Amniotic epithelial cell (primary cell): ENCODE results near the gene MOB3A.
A peak's percentile ranks its signal among the peaks of the same experiment; 100 is the strongest.

Source experiments
- DNase-seq: peaks from one replicate; pipeline ENCODE4 v3.0.0-alpha.2; 2010; ENCODE audit warnings: low read depth

MOB3A gene

GRCh38 chr19:2081873-2082810, 14.0 kb downstream of the MOB3A start:
- DNase-seq, result no peak

- DNase-seq, result no peak
Observed at GRCh38 chr19:2080336-2080988, 15.7 kb downstream of the MOB3A start.

GRCh38 chr19:2079865-2080301, 16.2 kb downstream of the MOB3A start:
- DNase-seq, result no peak

GRCh38 chr19:2079076-2079864, 16.9 kb downstream of the MOB3A start:
- DNase-seq, result no peak

- no peak for DNase-seq
Observed at GRCh38 chr19:2077833-2078619, 18.1 kb downstream of the MOB3A start.

GRCh38 chr19:2077398-2077797, 18.7 kb downstream of the MOB3A start:
- DNase-seq, result no peak

GRCh38 chr19:2076526-2076944, 19.6 kb downstream of the MOB3A start:
- no peak for DNase-seq

- DNase-seq, result no peak
Observed at GRCh38 chr19:2072757-2073551, 23.2 kb downstream of the MOB3A start.

GRCh38 chr19:2070986-2071673, 25.0 kb downstream of the MOB3A start:
- no peak for DNase-seq

GRCh38 chr19:2070436-2070827, 25.7 kb downstream of the MOB3A start:
- no peak for DNase-seq

- no peak for DNase-seq
Observed at GRCh38 chr19:2064788-2065524, 31.2 kb downstream of the MOB3A start.

GRCh38 chr19:2064395-2064787, 31.7 kb downstream of the MOB3A start:
- DNase-seq, result no peak

GRCh38 chr19:2063824-2064223, 32.3 kb downstream of the MOB3A start:
- DNase-seq, result no peak

GRCh38 chr19:2062770-2063169, 33.4 kb downstream of the MOB3A start:
- no peak for DNase-seq

GRCh38 chr19:2062389-2062729, 33.8 kb downstream of the MOB3A start:
- DNase-seq, result no peak

- peak; percentile 96 for DNase-seq
Observed at GRCh38 chr19:2061495-2062388, 34.4 kb downstream of the MOB3A start.

- DNase-seq, result peak; percentile 71
Observed at GRCh38 chr19:2060884-2061494, 35.1 kb downstream of the MOB3A start.
